Esophagus muscularis mucosa (tissue), 3 donors: Measurements from ENCODE around the gene SLC5A3.

ENCODE experiments used
- CTCF ChIP-seq, 3 experiments: fragments of 200-600 bp in 2 of 3; fragments of 450-650 bp in 1 of 3; sonication (generic) in 2 of 3; IDR thresholded peaks; one replicate each; pipeline ENCODE4 v1.5.1; 2017 to 2019; ENCODE audit warnings: antibody characterized with exemption in 3 of 3, mild to moderate bottlenecking in 2 of 3, moderate library complexity in 1 of 3
- POLR2A ChIP-seq: fragments of 450-650 bp; IDR thresholded peaks from one replicate; pipeline ENCODE4 v1.6.1; 2017; ENCODE audit warnings: antibody characterized with exemption, moderate library complexity, mild to moderate bottlenecking, low read depth

- no peak for TF ChIP-seq CTCF (IDR thresholded peaks at IDR 0.05)
- no peak for TF ChIP-seq POLR2A
Observed at GRCh38 chr21:34091032-34091431, 17.7 kb downstream of the SLC5A3 start.
